GM04504 (cell line): ENCODE measurements around the gene MSH3.
"Not testable (repeated sequence)": the region's sequence is repeated elsewhere in the genome, so short reads cannot be mapped to it uniquely, and the experiment has no call there.

ENCODE experiments used
- DNase-seq: peaks from one replicate; pipeline ENCODE4 v3.0.0-alpha.2; 2012; ENCODE audit warnings: low read depth

The MSH3 gene

GRCh38 chr5:80755626-80756025 is 101.2 kb downstream of the MSH3 start:
- DNase-seq = no peak

DNA sequence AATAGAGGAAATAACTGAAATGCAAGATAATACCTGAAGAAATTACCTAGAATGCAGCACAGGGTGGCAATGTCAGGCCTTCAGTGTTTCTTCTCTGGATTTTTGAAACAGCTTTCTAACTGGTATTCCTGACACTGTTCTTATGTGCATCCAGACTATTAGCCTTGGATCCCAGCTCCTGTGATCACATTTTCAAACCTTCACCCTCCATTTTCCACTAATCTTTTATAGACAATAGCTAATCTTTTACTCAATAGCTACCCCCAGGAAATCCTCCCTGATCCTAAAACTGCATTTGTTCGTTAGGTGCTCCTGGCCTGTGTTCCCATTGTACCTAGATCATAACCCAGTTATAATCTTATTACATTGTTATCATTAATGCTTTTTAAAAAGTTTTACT is 101.8 kb downstream of the MSH3 start:
- no peak for DNase-seq

- no peak for DNase-seq
Observed at GRCh38 chr5:80757290-80757689, 102.8 kb downstream of the MSH3 start.

DNA sequence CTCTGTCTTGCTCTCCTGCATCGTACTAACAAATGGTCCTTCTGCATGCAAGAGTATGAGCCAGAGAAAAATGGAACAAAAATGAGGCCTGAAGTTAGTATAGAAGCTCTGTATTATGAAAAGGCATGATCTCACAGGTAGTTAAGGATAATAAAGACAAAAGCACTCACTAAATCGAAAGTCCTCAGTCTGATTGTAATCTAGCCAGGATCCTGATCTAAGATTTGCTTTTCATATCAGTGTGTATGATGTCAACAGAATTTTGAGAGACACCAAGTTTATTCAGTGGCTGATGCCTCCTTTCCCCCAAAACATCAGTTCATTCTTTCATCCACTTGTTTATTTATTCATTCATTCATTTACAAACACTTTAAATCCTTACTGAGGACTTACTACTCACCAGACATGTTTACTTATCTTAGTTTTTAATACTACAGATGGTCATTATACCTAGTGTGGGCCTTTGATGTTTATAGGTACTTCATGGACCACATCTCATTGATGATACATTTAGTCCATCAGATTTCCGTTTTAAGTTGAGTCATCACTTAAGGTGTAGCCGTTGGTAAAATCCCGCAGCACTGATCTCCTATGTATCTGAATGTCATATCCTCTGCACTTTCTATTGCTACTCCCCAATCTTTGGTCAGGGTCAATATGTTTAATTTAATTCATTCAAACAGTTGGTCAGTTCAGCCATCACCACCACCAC is 105.6 kb downstream of the MSH3 start:
- no peak for DNase-seq

- no peak for DNase-seq
Observed at GRCh38 chr5:80760680-80761079, 106.2 kb downstream of the MSH3 start.

- no peak for DNase-seq
Observed at GRCh38 chr5:80761176-80761575, 106.7 kb downstream of the MSH3 start.

GRCh38 chr5:80761966-80762365 is 107.5 kb downstream of the MSH3 start:
- DNase-seq = no peak

GRCh38 chr5:80762573-80762972 is 108.1 kb downstream of the MSH3 start:
- no peak for DNase-seq

DNA sequence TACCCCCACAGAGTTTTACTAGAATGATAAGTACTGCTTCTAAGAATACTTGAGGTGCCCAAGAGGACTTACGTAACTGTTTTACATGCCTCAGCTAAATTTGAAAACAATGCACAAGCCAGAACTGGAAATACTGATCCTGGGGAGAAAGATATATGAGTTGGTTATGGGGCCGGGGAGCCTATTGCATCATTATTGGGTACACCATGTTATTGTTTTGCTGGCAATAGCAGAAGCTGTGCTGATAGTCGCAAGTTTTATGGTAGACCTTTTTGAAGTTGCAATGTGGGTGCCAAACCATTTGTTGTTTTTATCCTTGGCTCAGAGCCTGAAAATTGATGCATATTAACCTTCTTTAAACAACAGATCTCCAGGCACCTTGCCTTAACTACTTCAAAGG is 108.8 kb downstream of the MSH3 start:
- DNase-seq = no peak

GRCh38 chr5:80763873-80764647 is 109.6 kb downstream of the MSH3 start:
- no peak for DNase-seq

DNA sequence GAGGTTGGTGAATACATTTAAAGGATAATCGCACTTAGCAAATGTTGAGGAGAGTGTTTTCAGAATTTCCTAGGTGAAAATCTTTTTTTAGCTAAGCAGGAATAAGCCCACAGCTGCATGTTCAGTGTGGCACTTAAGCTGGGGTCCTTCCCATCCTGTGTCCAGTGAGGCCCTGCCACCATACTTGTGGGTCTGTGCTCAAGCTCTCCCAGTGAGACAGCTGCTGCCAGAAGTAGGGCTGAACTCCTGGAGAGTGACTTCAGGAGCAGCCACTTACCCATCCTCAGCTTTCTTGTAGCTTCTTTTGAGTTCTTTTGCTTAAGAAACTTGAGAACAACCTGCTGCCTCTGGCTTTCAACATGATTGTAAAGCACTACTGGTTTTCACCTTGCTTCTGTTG is 110.3 kb downstream of the MSH3 start:
- no peak for DNase-seq

- DNase-seq = no peak
Observed at GRCh38 chr5:80777347-80778287, 123.2 kb downstream of the MSH3 start.

- DNase-seq = no peak
Observed at GRCh38 chr5:80780024-80780423, 125.6 kb downstream of the MSH3 start.

GRCh38 chr5:80780761-80781285 is 126.4 kb downstream of the MSH3 start:
- DNase-seq = no peak

DNA sequence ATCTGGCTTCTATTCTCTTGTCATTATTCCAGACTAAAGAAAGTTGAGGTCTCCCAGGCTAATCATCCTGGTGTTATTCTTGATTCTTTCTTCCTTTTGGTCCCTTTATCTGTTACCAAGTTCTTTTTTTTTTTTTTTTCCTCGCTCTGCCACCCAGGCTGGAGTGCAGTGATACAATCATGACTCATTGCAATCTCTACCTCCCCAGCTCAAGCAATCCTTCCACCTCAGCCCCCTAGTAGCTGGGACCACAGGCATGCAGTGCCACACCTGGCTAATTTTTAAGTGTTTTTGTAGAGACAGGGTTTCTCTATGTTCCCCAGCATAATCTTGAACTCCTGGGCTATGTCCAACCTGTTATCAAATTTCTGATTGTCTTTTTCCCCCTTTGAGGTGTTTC is 126.9 kb downstream of the MSH3 start:
- no peak for DNase-seq

- DNase-seq = no peak
Observed at GRCh38 chr5:80782626-80783025, 128.2 kb downstream of the MSH3 start.

DNA sequence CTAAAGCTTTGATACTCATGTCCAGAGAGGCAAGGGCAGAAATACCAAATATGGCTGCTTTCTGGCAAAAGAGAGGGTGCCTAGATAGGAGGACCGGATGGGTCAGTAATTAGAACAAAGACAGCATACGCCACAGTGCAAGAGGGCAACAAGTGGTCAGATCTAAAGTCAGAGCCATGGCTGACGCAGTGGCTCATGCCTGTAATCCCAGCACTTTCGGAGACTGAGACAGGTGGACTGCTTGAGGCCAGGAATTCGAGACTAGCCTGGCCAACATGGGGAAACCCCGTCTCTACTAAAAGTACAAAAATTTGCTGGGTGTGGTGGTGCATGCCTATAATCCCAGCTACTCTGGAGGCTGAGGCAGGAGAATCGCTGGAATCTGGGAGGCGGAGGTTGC is 129.3 kb downstream of the MSH3 start:
- DNase-seq = not testable (repeated sequence)

DNA sequence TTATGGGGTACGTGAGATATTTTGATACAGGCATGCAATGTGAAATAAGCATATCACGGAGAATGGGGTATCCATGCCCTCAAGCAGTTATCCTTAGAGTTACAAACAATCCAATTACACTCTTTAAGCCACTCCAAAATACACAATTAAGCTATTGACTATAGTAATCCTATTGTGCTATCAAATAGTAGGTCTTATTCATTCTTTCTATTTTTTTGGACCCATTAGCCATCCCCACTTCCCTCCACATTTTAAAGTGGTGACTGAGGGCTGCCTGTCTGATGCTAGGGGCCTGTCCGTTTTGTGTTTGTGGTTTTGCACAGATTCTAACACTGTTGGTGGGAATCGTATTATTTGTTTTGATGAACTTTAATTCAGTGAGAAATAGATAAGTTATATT is 130.0 kb downstream of the MSH3 start:
- DNase-seq = no peak

DNA sequence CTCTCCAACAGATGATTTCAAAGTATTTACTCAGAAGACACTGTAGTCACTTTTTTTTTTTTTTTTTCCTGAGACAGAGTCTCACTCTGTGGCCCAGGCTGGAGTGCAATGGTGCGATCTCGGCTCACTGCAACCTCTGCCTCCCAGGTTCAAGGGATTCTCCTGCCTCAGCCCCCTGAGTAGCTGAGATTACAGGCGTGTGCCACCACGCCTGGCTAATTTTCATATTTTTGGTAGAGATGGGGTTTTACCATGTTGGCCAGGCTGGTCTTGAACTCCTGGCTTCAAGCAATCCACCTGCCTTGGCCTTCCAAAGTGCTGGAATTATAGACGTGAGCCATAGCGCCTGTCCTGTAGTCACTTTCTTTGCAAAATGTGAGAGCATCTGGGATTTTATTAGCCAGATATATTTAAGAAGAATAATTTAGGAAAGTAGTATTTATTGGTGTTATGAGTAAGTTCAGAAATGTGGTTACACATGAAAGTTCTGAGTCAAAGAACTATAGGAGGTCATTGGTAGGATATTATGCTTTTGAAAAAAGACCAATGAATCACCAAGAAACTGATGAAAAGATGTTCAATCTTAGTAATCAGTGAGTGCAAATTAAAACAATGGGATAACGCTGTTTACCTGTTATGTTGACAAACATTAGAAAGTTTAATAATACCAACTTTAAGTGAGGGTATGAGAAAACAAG is 135.0 kb downstream of the MSH3 start:
- not testable (repeated sequence) for DNase-seq

- DNase-seq = no peak
Observed at GRCh38 chr5:80790698-80791097, 136.2 kb downstream of the MSH3 start.

DNA sequence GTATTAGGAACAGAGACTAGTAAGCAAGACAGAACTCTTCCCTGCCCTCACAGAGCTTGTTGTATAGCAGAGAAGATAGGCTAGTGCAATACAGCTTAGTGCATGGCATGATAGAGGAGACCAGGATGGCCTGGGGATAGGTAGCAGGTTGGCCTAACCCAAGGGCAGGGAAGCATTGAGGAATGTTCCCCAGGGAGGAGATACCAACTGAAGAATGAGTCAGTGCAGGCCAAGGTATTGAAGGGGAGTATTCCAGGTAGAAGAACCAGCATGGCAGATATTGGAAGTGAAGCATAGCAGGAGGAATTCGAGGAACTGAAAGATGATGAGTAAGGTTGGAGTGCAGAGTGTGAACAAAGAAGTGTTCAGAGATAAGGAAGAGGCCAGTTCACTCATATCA is 138.9 kb downstream of the MSH3 start:
- DNase-seq = no peak

DNA sequence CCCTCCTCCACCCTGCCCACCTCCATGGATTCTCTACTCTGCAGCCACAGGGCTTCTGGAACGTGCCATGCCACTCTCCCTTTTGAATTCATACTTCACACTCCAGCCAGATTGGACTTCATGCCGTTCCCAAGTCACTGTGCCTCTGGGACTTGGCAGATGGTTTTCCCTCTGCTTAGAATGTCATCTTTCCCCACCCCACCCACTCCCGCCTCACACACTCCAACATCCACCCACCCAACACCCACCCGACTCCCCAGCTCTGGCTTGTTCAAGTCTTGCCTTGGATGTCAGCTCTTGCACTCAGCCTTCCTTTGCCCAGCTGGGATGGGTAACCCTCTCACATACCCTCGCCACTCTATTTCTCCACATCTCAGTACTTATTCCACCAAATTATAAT is 142.4 kb downstream of the MSH3 start:
- no peak for DNase-seq
